Esophagus squamous epithelium (tissue), 4 donors: ENCODE data around the gene SMAD4.

ENCODE experiments used
- CTCF ChIP-seq, 6 experiments: fragments of 450-650 bp in 4 of 6; fragments of 200-600 bp in 2 of 6; sonication (generic) in 2 of 6; IDR thresholded peaks; one replicate each; pipeline ENCODE4 v1.5.1; 2016 to 2019; ENCODE audit warnings: antibody characterized with exemption in 6 of 6, mild to moderate bottlenecking in 4 of 6, moderate library complexity in 4 of 6
- POLR2A ChIP-seq, 4 donors: fragments of 450-650 bp; IDR thresholded peaks; one replicate each; pipeline ENCODE4 v1.6.1; 2017; ENCODE audit warnings: antibody characterized with exemption in 4 of 4, mild to moderate bottlenecking in 4 of 4, moderate library complexity in 3 of 4

GRCh38 chr18:51078026-51078425 is 48.0 kb downstream of the SMAD4 start:
- TF ChIP-seq CTCF (IDR thresholded peaks at IDR 0.05) (no peak), POLR2A (IDR thresholded peaks at IDR 0.05) (no peak)
